GM12878 (cell line): ENCODE data around the gene POU2AF1. TPM values are rescaled to one million over a fixed set of nuclear protein-coding genes. Genes with fewer than 3 reads are reported as not detected.

Experiments used
- ATAC-seq: fragments of 200-7000 bp; cut with Tn5 transposase; 3 replicates; pipeline ENCODE4 v1.9.1; 2020; ENCODE audit warnings: mild to moderate bottlenecking, moderate library complexity
- BruUV-seq: library from RNA; stranded (reverse); fragments of 400-500 nt; replicated peaks from 2 replicates; lab custom pipeline; 2021; lab: Mats Ljungman, UMichigan
- CTCF ChIA-PET: fragments of 300-600 bp; sonication (Branson Sonifier 250); formaldehyde crosslinking; extraction: SDS; loops from one replicate; lab custom pipeline; 2021; ENCODE audit warnings: inconsistent platforms; lab: Yijun Ruan, JAX
- POLR2A ChIA-PET: fragments of 350-600 bp; formaldehyde crosslinking; extraction: SDS; loops from one replicate; lab custom pipeline; 2021; ENCODE audit warnings: inconsistent platforms; lab: Charles Lee
- RAD21 ChIA-PET: fragments of 300-600 bp; sonication (Branson Sonifier 250); formaldehyde crosslinking; loops from one replicate; lab custom pipeline; 2023; ENCODE audit warnings: antibody characterized with exemption; ENCODE audit not compliant: unreplicated experiment; lab: Charles Lee
- SMC1A ChIA-PET: fragments of 300-600 bp; sonication (Branson Sonifier 250); formaldehyde crosslinking; loops from one replicate; lab custom pipeline; 2023; ENCODE audit not compliant: unreplicated experiment, uncharacterized antibody; lab: Charles Lee
- DNase-seq: peaks from one replicate; pipeline ENCODE4 v3.0.0-alpha.2; 2011; ENCODE audit warnings: low read depth, low spot score
- FAIRE-seq: peaks from 3 replicates; lab custom pipeline; 2011; peaks lifted over from hg19 to GRCh38; lab: Jason Lieb, UNC
- H2AFZ ChIP-seq: 2 replicates; pipeline ENCODE4 v1.6.0; 2011; ENCODE audit warnings: low read depth, low read length, control low read depth; ENCODE audit not compliant: control insufficient read depth
- H3K27ac ChIP-seq: 2 replicates; pipeline ENCODE4 v1.5.1; 2011; ENCODE audit warnings: control low read depth; ENCODE audit not compliant: control insufficient read depth, insufficient read depth
- H3K27me3 ChIP-seq, 2 experiments: replicated peaks in 1 of 2; 2 replicates each; pipeline versions ENCODE4 v1.6.0 to v1.6.1; 2011; ENCODE audit warnings: low read length in 1 of 2; ENCODE audit not compliant: control insufficient read depth in 2 of 2, insufficient read depth in 2 of 2
- H3K36me3 ChIP-seq, 2 experiments: 2 replicates each; pipeline ENCODE4 v1.5.1; 2011; ENCODE audit warnings: low read length in 1 of 2; ENCODE audit not compliant: control insufficient read depth in 2 of 2, insufficient read depth in 2 of 2
- H3K4me1 ChIP-seq: 2 replicates; pipeline ENCODE4 v1.6.1; 2011; ENCODE audit warnings: mild to moderate bottlenecking, low read length, moderate library complexity, mixed read lengths; ENCODE audit not compliant: control insufficient read depth, insufficient read depth
- H3K4me2 ChIP-seq: 2 replicates; pipeline ENCODE4 v1.6.0; 2011; ENCODE audit warnings: control low read depth; ENCODE audit not compliant: control insufficient read depth, insufficient read depth
- H3K4me3 ChIP-seq: fragments of 200-600 bp; sonication (generic); 2 replicates; pipeline ENCODE4 v1.5.1; 2016
- H3K79me2 ChIP-seq: 2 replicates; pipeline ENCODE4 v1.6.0; 2011; ENCODE audit warnings: low read length; ENCODE audit not compliant: control insufficient read depth, insufficient read depth
- H3K9ac ChIP-seq: 2 replicates; pipeline ENCODE4 v1.8.0; 2011; ENCODE audit warnings: low read length, control low read depth, mixed read lengths; ENCODE audit not compliant: control insufficient read depth, insufficient read depth
- H3K9me3 ChIP-seq: replicated peaks from 3 replicates; pipeline ENCODE4 v1.5.1; 2011; ENCODE audit warnings: mild to moderate bottlenecking, low read length; ENCODE audit not compliant: control insufficient read depth, insufficient read depth
- H4K20me1 ChIP-seq: 2 replicates; pipeline ENCODE4 v1.6.0; 2011; ENCODE audit not compliant: control insufficient read depth, insufficient read depth
- FOS ChIP-seq: IDR thresholded peaks from 3 replicates; pipeline ENCODE4 v1.6.1; 2011; ENCODE audit warnings: borderline replicate concordance; ENCODE audit not compliant: insufficient read length; ENCODE audit errors: extremely low read depth
- NFYB ChIP-seq: IDR thresholded peaks from 2 replicates; pipeline ENCODE4 v1.6.1; 2011; ENCODE audit warnings: low read depth, mild to moderate bottlenecking, low read length, improper control_type of control experiment, moderate library complexity; ENCODE audit not compliant: insufficient read depth
- POLR2A ChIP-seq: IDR thresholded peaks from 2 replicates; pipeline ENCODE4 v1.6.1; 2011; ENCODE audit warnings: low read depth, mild to moderate bottlenecking, low read length
- POLR2AphosphoS2 ChIP-seq: IDR thresholded peaks from 2 replicates; pipeline ENCODE4 v1.6.1; 2011; ENCODE audit warnings: low read depth, mild to moderate bottlenecking, low read length, improper control_type of control experiment, moderate library complexity
- SP1 ChIP-seq: IDR thresholded peaks from one replicate; pipeline ENCODE4 v1.6.1; 2011; ENCODE audit warnings: low read depth, low read length
- ZSCAN29 ChIP-seq: fragments of 450-650 bp; IDR thresholded peaks from 2 replicates; pipeline ENCODE4 v1.6.1; 2017; ENCODE audit warnings: mild to moderate bottlenecking, moderate library complexity
- WGBS: methylation state at CpG from one replicate; pipeline ENCODE4 v1.1.6; 2016; ENCODE audit warnings: low lambda C conversion rate; ENCODE audit not compliant: insufficient replicate concordance, insufficient coverage; ENCODE audit errors: missing lambda C conversion rate; 5-methylcytosine and 5-hydroxymethylcytosine counted together
- in situ Hi-C: fragments of 300-500 bp; cut with MboI; formaldehyde crosslinking; loops from 9 replicates; pipeline ENCODE4 v1.14.3; 2018; ENCODE audit warnings: mixed read lengths
- intact Hi-C: fragments of 100-400 bp; cut with micrococcal nuclease; formaldehyde crosslinking; loops from one replicate; pipeline ENCODE4 v1.14.2; 2022; ENCODE audit not compliant: unreplicated experiment
- polyA plus RNA-seq, 11 experiments: library from polyadenylated mRNA; depleted of rRNA in 4 of 11; unstranded in 6 of 11; stranded (reverse) in 5 of 11; fragments of >200 nt; fragmentation: Nextera tagmentation in 4 of 11; fragmentation: Illumina TruSeq in 1 of 11; extraction: Ambion mirVana in 4 of 11; extraction: Trizol in 1 of 11; gene quantifications; 1 replicate in 1 of 11; 2 replicates in 10 of 11; pipeline versions ENCODE4 v1.2.1 to v1.2.3, GENCODE V29; 2011 to 2016; ENCODE audit warnings: inconsistent platforms in 2 of 11, missing spikeins in 2 of 11, low read depth in 1 of 11
- total RNA-seq, 4 experiments: library from RNA; depleted of rRNA in 3 of 4; stranded (reverse); fragments of >200 nt in 3 of 4; fragmentation: Illumina TruSeq in 1 of 4; extraction: Trizol in 1 of 4; gene quantifications; 2 replicates each; pipeline versions ENCODE4 v1.2.1 to v1.2.3, GENCODE V29; 2013 to 2021
- TF ChIP-seq, protein P1 (sequence below): fragments of 450-650 bp; IDR thresholded peaks from 2 replicates; pipeline ENCODE4 v1.6.1; 2016; ENCODE audit warnings: mild to moderate bottlenecking

POU2AF1 gene
- total and polyA plus RNA-seq, 10 of the 15 experiments (the other 5 are each of a cell fraction or from before 2014, with no cell fraction given) = 13.1 to 169 (median 75.5) TPM

- TF ChIP-seq FOS (no peak), SP1 (no peak), NFYB (no peak), ZSCAN29 (no peak), POLR2A (peak; percentile 38; the same call in 1 of the 2 replicates), POLR2AphosphoS2 (peak; percentile 56; the same call in 1 of the 2 replicates)
- TF ChIP-seq, protein P1, sequence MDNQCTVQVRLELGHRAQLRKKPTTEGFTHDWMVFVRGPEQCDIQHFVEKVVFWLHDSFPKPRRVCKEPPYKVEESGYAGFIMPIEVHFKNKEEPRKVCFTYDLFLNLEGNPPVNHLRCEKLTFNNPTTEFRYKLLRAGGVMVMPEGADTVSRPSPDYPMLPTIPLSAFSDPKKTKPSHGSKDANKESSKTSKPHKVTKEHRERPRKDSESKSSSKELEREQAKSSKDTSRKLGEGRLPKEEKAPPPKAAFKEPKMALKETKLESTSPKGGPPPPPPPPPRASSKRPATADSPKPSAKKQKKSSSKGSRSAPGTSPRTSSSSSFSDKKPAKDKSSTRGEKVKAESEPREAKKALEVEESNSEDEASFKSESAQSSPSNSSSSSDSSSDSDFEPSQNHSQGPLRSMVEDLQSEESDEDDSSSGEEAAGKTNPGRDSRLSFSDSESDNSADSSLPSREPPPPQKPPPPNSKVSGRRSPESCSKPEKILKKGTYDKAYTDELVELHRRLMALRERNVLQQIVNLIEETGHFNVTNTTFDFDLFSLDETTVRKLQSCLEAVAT = no peak
- no TSS peak for BruUV-seq
- DNase-seq (no peak), ATAC-seq (no peak), FAIRE-seq (no peak)
- H3K36me3 ChIP-seq = peaks cover 37 to 61% of the 10 kb centered on the region in 2 experiments
- ChIA-PET POLR2A (no interaction called here), RAD21 (no interaction called here), CTCF (interaction anchor here (0.7 to 1.8 kb wide), 4 partner anchors 23 to 73 kb away, joined by 3 to 8 read pairs (median 4); no protein-coding TSS in a partner anchor), SMC1A (interaction anchor here (0.9 to 32.6 kb wide), 4 partner anchors 8 to 73 kb away, joined by 3 to 972 read pairs (median 8); no protein-coding TSS in a partner anchor)
- H4K20me1 ChIP-seq = no peaks in the 10 kb centered on the region
- H2AFZ ChIP-seq = no peak overlapping the region
- in situ Hi-C loops (no loop called here), intact Hi-C loops (no loop called here)
- H3K27ac ChIP-seq = no peak overlapping the region
- H3K9me3 ChIP-seq = no peaks in the 10 kb centered on the region
- peaks cover 18% of the 10 kb centered on the region for H3K79me2 ChIP-seq
- no peaks in the 10 kb centered on the region for H3K4me1 ChIP-seq
- H3K4me2 ChIP-seq = no peak overlapping the region
- H3K27me3 ChIP-seq = no peaks in the 10 kb centered on the region
- H3K9ac ChIP-seq = no peak overlapping the region
- WGBS = 62% methylated on average over 5 of the region's 5 CpGs
- no peak overlapping the region for H3K4me3 ChIP-seq
These were observed 23.0 kb downstream of the POU2AF1 start for GRCh38 chr11:111355956-111356659.
